CMK (cell line): ENCODE data around the gene GOLGA8T.
"Not testable (repeated sequence)": the region's sequence is repeated elsewhere in the genome, so short reads cannot be mapped to it uniquely, and the experiment has no call there.

Source experiments
- DNase-seq: peaks from one replicate; pipeline ENCODE4 v3.0.0-alpha.2; 2010; ENCODE audit warnings: low read depth

GOLGA8T gene

DNA sequence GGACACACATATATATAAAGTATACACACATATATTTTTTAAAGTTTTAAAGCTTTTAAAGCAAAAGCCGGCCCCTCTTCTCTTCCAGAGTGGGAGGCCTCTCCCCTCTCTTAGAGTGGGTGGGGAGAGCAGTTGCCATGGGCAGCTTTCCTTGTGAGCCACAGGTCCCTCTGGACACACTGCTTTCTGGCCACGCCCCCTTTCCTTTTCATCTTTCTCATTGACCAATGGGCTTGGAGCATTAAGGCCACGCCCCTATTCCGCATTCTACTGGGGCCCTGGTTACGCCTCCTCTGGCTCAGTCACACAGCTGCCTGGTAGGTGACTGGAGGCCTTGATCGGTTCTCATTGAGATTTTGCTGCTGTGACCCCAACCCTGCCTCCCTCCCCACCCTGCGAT, at the start of gene GOLGA8T:
Gene GOLGA8T (plus strand): TSS at position 301 of the 400 bp plus-strand sequence. CDS start 98 bp downstream, at position 399.
- DNase-seq: not testable (repeated sequence)

DNA sequence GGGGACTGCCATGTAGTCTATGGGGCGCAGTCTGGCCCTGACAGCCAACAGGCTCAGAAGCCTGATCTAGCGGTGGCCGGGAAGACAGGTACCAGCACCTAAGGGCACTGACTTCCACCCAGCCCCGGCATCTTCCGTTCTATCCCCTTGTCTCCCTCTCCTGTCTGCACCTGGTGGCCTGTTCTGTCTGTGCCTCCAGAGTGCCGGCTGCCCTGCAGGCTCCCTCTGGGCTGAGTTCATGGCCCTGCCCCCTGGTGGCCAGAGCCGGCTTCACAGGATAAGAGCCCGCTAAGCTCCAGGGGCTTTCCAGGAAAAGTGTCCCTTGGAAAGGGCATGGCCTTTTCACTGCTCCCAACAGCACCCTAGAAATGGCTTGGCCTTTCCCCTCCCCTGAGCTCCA, 37.0 kb upstream of the GOLGA8T start:
- DNase-seq: not testable (repeated sequence)

- DNase-seq: not testable (repeated sequence)
Measured at GRCh38 chr15:30102890-30103289, 32.0 kb upstream of the GOLGA8T start.

DNA sequence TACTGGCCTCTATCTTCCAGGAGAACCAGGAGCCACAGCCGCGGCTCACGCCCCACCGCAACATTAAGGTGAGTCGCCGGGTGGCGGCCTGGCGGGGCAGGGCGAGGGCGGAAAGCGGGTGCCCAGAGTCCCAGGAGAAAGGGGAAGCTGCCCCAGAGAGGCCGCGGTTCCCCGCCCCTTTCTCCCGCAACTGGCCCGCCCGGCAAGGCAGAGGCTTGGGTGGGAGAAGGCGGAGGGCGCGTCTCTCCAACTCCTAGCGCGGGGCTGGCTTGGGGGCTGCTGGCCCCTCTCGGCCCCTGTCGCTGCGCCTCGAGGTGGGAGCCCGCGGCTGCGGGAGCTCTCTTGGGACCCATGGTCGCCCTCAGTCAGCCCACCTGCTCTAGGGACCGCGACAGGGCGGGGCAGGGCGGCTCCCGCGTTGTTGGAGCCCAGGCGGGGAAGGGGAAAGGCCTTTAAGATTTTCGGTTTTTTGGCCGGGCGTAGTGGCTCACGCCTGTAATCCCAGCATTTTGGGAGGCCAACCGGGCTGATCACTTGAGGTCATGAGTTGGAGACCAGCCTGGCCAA, 30.8 kb upstream of the GOLGA8T start:
- DNase-seq: not testable (repeated sequence)

- not testable (repeated sequence) for DNase-seq
Measured at GRCh38 chr15:30110591-30110990, 24.3 kb upstream of the GOLGA8T start.

DNA sequence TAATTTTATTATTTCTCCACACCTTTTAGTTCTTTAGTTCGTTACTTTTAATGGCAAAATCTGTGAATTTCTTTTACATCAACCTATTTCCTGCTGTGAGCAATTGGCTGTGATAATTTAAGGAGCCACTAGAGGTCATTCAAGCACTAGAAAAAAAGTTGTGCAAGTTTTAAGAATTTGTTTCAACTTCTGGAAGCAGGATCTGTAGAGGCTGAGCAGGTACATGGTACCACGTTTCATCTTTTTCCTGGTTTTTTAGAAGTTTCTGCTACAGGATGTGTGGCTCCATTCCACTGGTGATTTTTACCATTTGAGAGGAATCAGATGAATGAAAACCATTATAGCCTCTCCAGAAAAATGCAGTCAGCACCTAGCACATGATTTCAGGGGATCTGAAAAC, 4.8 kb upstream of the GOLGA8T start:
- not testable (repeated sequence) for DNase-seq

- DNase-seq: not testable (repeated sequence)
Measured at GRCh38 chr15:30143246-30143645, 8.4 kb downstream of the GOLGA8T start.

- DNase-seq: not testable (repeated sequence)
Measured at GRCh38 chr15:30149891-30150290, 15.0 kb downstream of the GOLGA8T start.

- DNase-seq: not testable (repeated sequence)
Measured at GRCh38 chr15:30162479-30163357, 27.9 kb downstream of the GOLGA8T start.

DNA sequence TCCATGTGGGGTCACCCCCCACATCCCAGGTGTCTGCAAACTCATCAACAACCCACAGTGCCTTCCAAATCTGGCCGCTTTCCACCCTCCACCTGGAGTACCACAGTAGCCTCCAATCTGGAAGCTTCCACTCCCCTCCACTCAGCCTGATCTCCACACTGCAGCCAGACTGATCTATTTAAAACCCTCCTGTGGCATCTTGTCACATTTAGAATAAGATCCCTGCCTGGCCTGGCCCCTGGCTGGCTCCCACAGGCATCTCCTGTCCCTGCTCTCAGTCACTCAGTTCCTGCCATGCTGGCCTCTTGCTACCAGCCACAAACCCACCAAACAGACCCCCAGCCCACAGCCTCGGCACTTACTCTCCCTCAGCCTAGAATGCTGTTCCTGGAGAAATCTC, 28.9 kb downstream of the GOLGA8T start:
- DNase-seq: not testable (repeated sequence)

- DNase-seq: not testable (repeated sequence)
Measured at GRCh38 chr15:30164257-30164656, 29.4 kb downstream of the GOLGA8T start.

DNA sequence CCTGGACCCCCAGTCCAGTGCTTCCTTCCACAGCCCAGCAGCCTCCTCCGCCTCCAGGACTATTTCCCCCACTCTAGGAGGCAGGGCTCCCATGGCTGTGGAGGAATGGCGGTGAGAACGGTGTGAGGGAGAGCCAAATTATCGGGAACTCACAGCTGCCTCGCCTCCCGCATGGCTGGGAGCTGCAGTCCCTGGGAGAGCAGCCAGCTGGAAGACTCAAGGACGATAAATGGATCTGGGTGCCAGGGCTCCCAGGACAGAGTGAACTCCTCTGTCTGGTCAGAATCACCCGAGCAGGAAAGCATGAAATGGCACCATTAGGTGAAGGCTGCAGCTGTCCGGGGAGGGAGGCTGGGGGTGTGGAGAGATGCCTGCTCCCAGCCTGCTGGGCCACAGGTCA, 32.6 kb downstream of the GOLGA8T start:
- not testable (repeated sequence) for DNase-seq

- DNase-seq: not testable (repeated sequence)
Measured at GRCh38 chr15:30167886-30168285, 33.0 kb downstream of the GOLGA8T start.

DNA sequence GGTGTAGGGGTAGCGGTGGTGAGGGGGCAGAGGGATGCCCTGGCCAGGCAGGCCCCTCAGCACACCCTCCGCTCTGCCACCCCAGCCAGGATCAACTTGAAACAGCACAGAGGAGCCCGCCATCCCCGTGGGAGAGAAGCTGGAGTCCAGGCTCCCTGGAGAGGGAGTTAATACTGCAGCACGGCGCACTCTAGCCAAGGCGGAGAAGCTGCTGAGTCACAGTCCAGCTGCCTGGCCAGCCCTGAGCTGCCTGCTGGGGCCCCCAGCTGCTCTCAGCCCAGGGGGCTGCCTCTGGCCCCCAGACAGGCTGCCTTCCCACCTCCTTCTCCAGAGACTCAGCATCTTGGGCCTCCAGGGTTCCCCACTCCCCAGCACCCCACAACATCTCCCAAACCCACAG, 36.6 kb downstream of the GOLGA8T start:
- DNase-seq: not testable (repeated sequence)

- not testable (repeated sequence) for DNase-seq
Measured at GRCh38 chr15:30173041-30173608, 38.3 kb downstream of the GOLGA8T start.

DNA sequence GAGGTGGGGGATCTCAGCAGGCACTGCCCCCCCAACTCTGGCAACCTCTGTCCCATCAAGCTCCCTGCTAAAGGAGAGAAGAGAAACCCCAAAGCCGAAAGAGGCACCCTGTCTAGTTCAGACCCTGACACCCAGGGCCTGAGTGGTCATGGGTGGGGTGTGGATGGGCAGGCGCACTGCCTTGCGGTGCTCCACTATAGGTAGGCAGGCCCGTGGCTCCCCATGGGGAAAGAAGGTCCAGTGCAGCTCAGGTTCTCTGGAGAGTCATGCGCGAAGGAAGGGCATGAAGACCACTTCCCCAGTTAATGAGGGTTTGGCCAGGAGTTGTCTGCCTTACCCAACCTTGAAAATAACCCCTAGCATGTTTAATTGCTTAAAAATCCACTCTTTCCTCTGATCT, 40.4 kb downstream of the GOLGA8T start:
- DNase-seq: not testable (repeated sequence)

GRCh38 chr15:30176613-30177012, 41.8 kb downstream of the GOLGA8T start:
- not testable (repeated sequence) for DNase-seq

DNA sequence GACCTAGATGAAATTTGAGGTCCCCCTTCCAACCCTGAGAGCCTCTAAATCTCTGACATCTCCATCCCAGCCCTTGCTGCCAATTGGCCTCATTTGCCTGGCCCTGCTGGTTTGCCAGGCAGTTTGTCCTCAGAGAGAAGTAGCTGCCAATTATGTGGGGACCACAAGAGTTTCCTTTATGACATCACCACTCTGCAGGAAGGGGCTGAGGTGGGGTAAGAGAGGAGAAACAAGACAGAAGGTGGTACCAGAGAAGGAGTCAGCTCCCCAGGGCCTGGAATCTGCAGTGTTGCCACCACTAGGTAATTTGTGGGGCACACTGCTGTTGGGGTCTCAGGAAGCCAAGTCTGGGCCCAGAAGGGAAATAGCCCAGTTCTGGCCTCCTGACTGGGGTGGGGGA, 45.0 kb downstream of the GOLGA8T start:
- not testable (repeated sequence) for DNase-seq

- DNase-seq: not testable (repeated sequence)
Measured at GRCh38 chr15:30185495-30185894, 50.6 kb downstream of the GOLGA8T start.

DNA sequence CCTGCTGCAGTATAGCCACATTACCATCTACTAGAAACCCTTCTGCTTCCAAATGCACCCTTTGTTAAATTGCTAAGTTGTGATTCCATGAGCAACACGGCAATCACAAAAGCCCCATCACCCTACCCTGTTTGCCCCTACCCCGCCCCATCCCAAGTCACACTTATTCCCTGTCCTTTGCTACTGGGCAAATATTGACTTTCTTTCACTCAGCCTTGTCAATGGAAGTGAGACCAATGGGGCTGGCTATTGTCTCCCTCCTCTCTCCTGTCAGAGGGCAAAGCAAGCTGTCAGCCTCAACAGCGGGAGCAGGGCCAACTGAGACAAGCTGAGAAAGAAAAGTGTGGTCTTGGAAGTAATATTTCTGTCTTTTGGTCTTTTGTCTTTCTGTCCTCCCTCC, 52.6 kb downstream of the GOLGA8T start:
- DNase-seq: not testable (repeated sequence)

DNA sequence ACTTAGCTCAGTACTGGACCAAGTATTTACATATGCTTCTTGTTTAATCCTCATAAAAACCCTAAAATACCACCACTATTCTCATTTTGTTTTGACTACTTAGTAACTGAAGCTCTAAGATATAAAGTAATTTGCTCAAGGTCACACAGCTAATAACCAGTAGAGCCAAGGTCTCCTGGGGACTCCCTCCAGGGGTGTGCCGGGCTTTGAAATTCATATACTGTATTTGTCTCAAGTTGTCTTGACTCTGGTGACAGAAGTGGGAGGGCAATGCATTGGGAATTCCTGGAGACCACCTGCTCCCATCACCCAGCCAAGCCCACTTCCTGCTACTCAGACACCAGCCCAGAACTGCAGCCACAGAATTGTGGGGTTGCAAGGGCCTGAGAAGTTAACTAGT, 54.9 kb downstream of the GOLGA8T start:
- DNase-seq: not testable (repeated sequence)

DNA sequence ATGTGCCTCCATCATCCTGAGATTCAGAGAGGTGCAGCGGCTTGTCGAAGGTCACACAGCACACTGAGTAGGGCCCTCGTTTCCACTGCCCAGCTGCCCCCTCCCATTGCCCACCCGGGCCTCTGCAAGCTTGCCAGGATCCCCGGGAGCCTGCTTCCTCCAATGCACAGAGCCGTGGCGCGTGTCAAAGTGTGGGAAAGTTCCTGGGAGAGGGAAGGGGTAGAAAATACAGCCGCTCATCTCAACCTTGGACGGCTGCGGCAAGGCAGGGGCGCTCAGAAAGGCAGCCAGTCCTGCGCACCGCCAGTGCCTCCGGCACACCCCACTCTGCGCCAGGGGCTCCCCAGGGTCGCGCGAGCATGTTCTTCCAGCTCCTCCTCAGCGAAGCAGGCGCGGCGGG, 56.3 kb downstream of the GOLGA8T start:
- not testable (repeated sequence) for DNase-seq

- not testable (repeated sequence) for DNase-seq
Measured at GRCh38 chr15:30191639-30192038, 56.8 kb downstream of the GOLGA8T start.
